GM12872 (cell line): Measurements from ENCODE around the gene PIGH.

Experiments
- CTCF ChIP-seq: IDR thresholded peaks from 3 replicates; pipeline ENCODE4 v1.5.1; 2011; ENCODE audit warnings: low read depth, mild to moderate bottlenecking, low read length, moderate library complexity; ENCODE audit not compliant: insufficient read depth

Gene PIGH

GRCh38 chr14:67554341-67554740 is 45.7 kb downstream of the PIGH start:
- TF ChIP-seq CTCF = no peak

- no peak for TF ChIP-seq CTCF
Observed at GRCh38 chr14:67553547-67553946, 46.5 kb downstream of the PIGH start.

- TF ChIP-seq CTCF = no peak
Observed at GRCh38 chr14:67551940-67552339, 48.1 kb downstream of the PIGH start.

GRCh38 chr14:67551123-67551522 is 48.9 kb downstream of the PIGH start:
- TF ChIP-seq CTCF = no peak

GRCh38 chr14:67549734-67550133 is 50.3 kb downstream of the PIGH start:
- TF ChIP-seq CTCF = no peak

GRCh38 chr14:67547224-67547780 is 52.8 kb downstream of the PIGH start:
- no peak for TF ChIP-seq CTCF

- TF ChIP-seq CTCF = no peak
Observed at GRCh38 chr14:67544590-67544989, 55.5 kb downstream of the PIGH start.
